Astrocyte (in vitro differentiated cells and primary cell): ENCODE measurements around the gene DNAH3. TPM values are rescaled to one million over a fixed set of nuclear protein-coding genes. Genes with fewer than 3 reads are reported as not detected.

Experiments
- DNase-seq: peaks from one replicate; pipeline ENCODE4 v3.0.0-alpha.2; 2010; ENCODE audit warnings: low read depth
- FAIRE-seq: peaks from 2 replicates; lab custom pipeline; 2011; peaks lifted over from hg19 to GRCh38; lab: Jason Lieb, UNC
- H2AFZ ChIP-seq: 2 replicates; pipeline ENCODE4 v1.6.0; 2012; ENCODE audit warnings: low read depth, low read length, inconsistent platforms
- H3K27ac ChIP-seq: 2 replicates; pipeline ENCODE4 v1.5.1; 2011; ENCODE audit warnings: low read depth, low read length, inconsistent platforms
- H3K27me3 ChIP-seq: 2 replicates; pipeline ENCODE4 v1.6.0; 2011; ENCODE audit warnings: low read length, inconsistent platforms; ENCODE audit not compliant: insufficient read depth
- H3K36me3 ChIP-seq: 2 replicates; pipeline ENCODE4 v1.5.1; 2011; ENCODE audit warnings: low read length, inconsistent platforms; ENCODE audit not compliant: insufficient read depth
- H3K4me1 ChIP-seq: 2 replicates; pipeline ENCODE4 v1.5.1; 2011; ENCODE audit warnings: low read length, inconsistent platforms; ENCODE audit not compliant: insufficient read depth
- H3K4me2 ChIP-seq: 2 replicates; pipeline ENCODE4 v1.6.0; 2012; ENCODE audit warnings: low read length, inconsistent platforms
- H3K4me3 ChIP-seq: 2 replicates; pipeline ENCODE4 v1.5.1; 2011; ENCODE audit warnings: low read depth, mild to moderate bottlenecking, low read length, inconsistent platforms; ENCODE audit not compliant: insufficient read depth
- H3K79me2 ChIP-seq: 2 replicates; pipeline ENCODE4 v1.6.0; 2012; ENCODE audit warnings: mild to moderate bottlenecking, low read length, inconsistent platforms; ENCODE audit not compliant: insufficient read depth
- H3K9ac ChIP-seq: 2 replicates; pipeline ENCODE4 v1.6.0; 2012; ENCODE audit warnings: mild to moderate bottlenecking, low read length, inconsistent platforms
- H3K9me3 ChIP-seq: 2 replicates; pipeline ENCODE4 v1.5.1; 2012; ENCODE audit warnings: low read depth, mild to moderate bottlenecking, low read length, inconsistent platforms; ENCODE audit not compliant: insufficient read depth
- H4K20me1 ChIP-seq: 2 replicates; pipeline ENCODE4 v1.6.0; 2012; ENCODE audit warnings: low read length, inconsistent platforms; ENCODE audit not compliant: insufficient read depth
- H3K27ac Mint-ChIP-seq: one replicate; pipeline ENCODE4 v1.8.0; 2021; ENCODE audit warnings: mild to moderate bottlenecking, mixed read lengths; ENCODE audit not compliant: unreplicated experiment
- H3K27me3 Mint-ChIP-seq: one replicate; pipeline ENCODE4 v1.8.0; 2021; ENCODE audit warnings: low read depth, mixed read lengths; ENCODE audit not compliant: unreplicated experiment
- H3K36me3 Mint-ChIP-seq: one replicate; pipeline ENCODE4 v1.8.0; 2021; ENCODE audit warnings: low read depth, mixed read lengths; ENCODE audit not compliant: unreplicated experiment
- H3K4me1 Mint-ChIP-seq: one replicate; pipeline ENCODE4 v1.8.0; 2021; ENCODE audit warnings: low read depth, mixed read lengths; ENCODE audit not compliant: unreplicated experiment
- H3K4me3 Mint-ChIP-seq: one replicate; pipeline ENCODE4 v1.8.0; 2021; ENCODE audit warnings: mild to moderate bottlenecking, moderate library complexity, mixed read lengths; ENCODE audit not compliant: unreplicated experiment
- H3K9me3 Mint-ChIP-seq: one replicate; pipeline ENCODE4 v1.8.0; 2021; ENCODE audit warnings: mild to moderate bottlenecking, mixed read lengths; ENCODE audit not compliant: unreplicated experiment
- CTCF ChIP-seq: IDR thresholded peaks from 2 replicates; pipeline ENCODE4 v1.5.1; 2011; ENCODE audit warnings: low read depth, mild to moderate bottlenecking, inconsistent platforms, low read length, moderate library complexity; ENCODE audit not compliant: insufficient read depth
- EZH2 ChIP-seq: IDR thresholded peaks from 2 replicates; pipeline ENCODE4 v1.6.1; 2012; ENCODE audit warnings: mild to moderate bottlenecking, low read length, inconsistent platforms; ENCODE audit not compliant: insufficient read depth
- total RNA-seq: library from RNA; stranded (reverse); gene quantifications from 2 replicates; pipeline ENCODE4 v1.2.1, GENCODE V29; 2021

The DNAH3 gene
- total RNA-seq, 1 donor from 2014 or later: not detected

GRCh38 chr16:20960899-20961298, 189.7 kb downstream of the DNAH3 start:
- no peak overlapping the region for H3K27ac ChIP-seq
- H2AFZ ChIP-seq: no peak overlapping the region
- Mint-ChIP-seq H3K9me3 (peaks cover 2% of the 10 kb centered on the region), H3K27ac (no peak overlapping the region), H3K27me3 (peaks cover 2% of the 10 kb centered on the region), H3K4me1 (no peaks in the 10 kb centered on the region), H3K4me3 (no peak overlapping the region), H3K36me3 (no peaks in the 10 kb centered on the region)
- H3K4me3 ChIP-seq: no peak overlapping the region
- H4K20me1 ChIP-seq: no peaks in the 10 kb centered on the region
- H3K79me2 ChIP-seq: no peaks in the 10 kb centered on the region
- no peaks in the 10 kb centered on the region for H3K36me3 ChIP-seq
- H3K27me3 ChIP-seq: no peaks in the 10 kb centered on the region
- DNase-seq: no peak
- no peaks in the 10 kb centered on the region for H3K4me1 ChIP-seq
- FAIRE-seq: no peak
- H3K9me3 ChIP-seq: peaks cover 3% of the 10 kb centered on the region
- TF ChIP-seq CTCF (no peak), EZH2 (no peak)
- H3K4me2 ChIP-seq: no peak overlapping the region
- H3K9ac ChIP-seq: no peak overlapping the region

- no peaks in the 10 kb centered on the region for H3K27me3 Mint-ChIP-seq
- FAIRE-seq: no peak
- no peaks in the 10 kb centered on the region for H3K36me3 ChIP-seq
- no peak overlapping the region for H3K4me3 ChIP-seq
- H3K4me3 Mint-ChIP-seq: no peak overlapping the region
- H3K36me3 Mint-ChIP-seq: no peaks in the 10 kb centered on the region
- no peak overlapping the region for H3K27ac ChIP-seq
- H3K79me2 ChIP-seq: no peaks in the 10 kb centered on the region
- no peaks in the 10 kb centered on the region for H4K20me1 ChIP-seq
- TF ChIP-seq CTCF: no peak
- no peak for TF ChIP-seq EZH2
- no peaks in the 10 kb centered on the region for H3K27me3 ChIP-seq
- H3K9ac ChIP-seq: no peak overlapping the region
- H3K27ac Mint-ChIP-seq: no peak overlapping the region
- H3K9me3 ChIP-seq: no peaks in the 10 kb centered on the region
- no peaks in the 10 kb centered on the region for H3K4me1 ChIP-seq
- no peaks in the 10 kb centered on the region for H3K4me1 Mint-ChIP-seq
- no peaks in the 10 kb centered on the region for H3K9me3 Mint-ChIP-seq
- H3K4me2 ChIP-seq: no peak overlapping the region
- H2AFZ ChIP-seq: no peak overlapping the region
- DNase-seq: no peak
Measured at GRCh38 chr16:20957153-20957552, 193.5 kb downstream of the DNAH3 start.

- Histone ChIP-seq H4K20me1 (no peaks in the 10 kb centered on the region), H3K36me3 (no peaks in the 10 kb centered on the region)
- no peak for FAIRE-seq
Measured at GRCh38 chr16:20956319-20956718, 194.3 kb downstream of the DNAH3 start.

More at GRCh38 chr16:20956319-20956718, 194.3 kb downstream of the DNAH3 start:
- Mint-ChIP-seq H3K36me3 (no peaks in the 10 kb centered on the region), H3K9me3 (no peaks in the 10 kb centered on the region), H3K27ac (no peak overlapping the region), H3K4me3 (no peak overlapping the region), H3K4me1 (no peaks in the 10 kb centered on the region), H3K27me3 (no peaks in the 10 kb centered on the region)
- H3K79me2 ChIP-seq: no peaks in the 10 kb centered on the region
- H3K4me1 ChIP-seq: no peaks in the 10 kb centered on the region
- H3K4me3 ChIP-seq: no peak overlapping the region
- no peak overlapping the region for H3K9ac ChIP-seq
- H2AFZ ChIP-seq: no peak overlapping the region
- TF ChIP-seq EZH2: no peak
- TF ChIP-seq CTCF: no peak
- H3K27ac ChIP-seq: no peak overlapping the region
- no peaks in the 10 kb centered on the region for H3K9me3 ChIP-seq
- DNase-seq: no peak
- H3K27me3 ChIP-seq: no peaks in the 10 kb centered on the region
- no peak overlapping the region for H3K4me2 ChIP-seq
